ENCODE data around the gene WFS1. TPM values are rescaled to one million over a fixed set of nuclear protein-coding genes. Genes with fewer than 3 reads are reported as not detected.

Gene WFS1
- total RNA-seq, 2 experiments from 2014 or later = 1.8 to 2.8 TPM

GRCh38 chr4:6327220-6327917 is 57.7 kb downstream of the WFS1 start:
- peak; percentile 91 for ATAC-seq
- H3K4me1 Mint-ChIP-seq (ENCODE audit: low read depth) = no peaks in the 10 kb centered on the region
- ChIA-PET POLR2A (interaction anchor here (0.7 kb wide), 2 partner anchors 56 to 60 kb away, joined by 3 read pairs; no protein-coding TSS in a partner anchor), CTCF (interaction anchor here (0.6 to 7.6 kb wide), 38 partner anchors 9 to 354 kb away, joined by 3 to 304 read pairs (median 4); partner anchors contain the start of gene WFS1)
- H3K4me3 Mint-ChIP-seq = no peak overlapping the region
- no peaks in the 10 kb centered on the region for H3K9me3 Mint-ChIP-seq
- H3K27ac Mint-ChIP-seq = no peak overlapping the region
- TF ChIP-seq CTCF (IDR thresholded peaks at IDR 0.05) = peak; percentile 89
- intact Hi-C loops (cut with micrococcal nuclease) = loop anchor here (1.0 to 5.0 kb wide), 2 partner anchors 76 to 330 kb away; no protein-coding TSS in a partner anchor
- no peaks in the 10 kb centered on the region for H3K36me3 Mint-ChIP-seq (ENCODE audit: low read depth)
- peaks cover 17% of the 10 kb centered on the region for H3K27me3 Mint-ChIP-seq
- peak; percentile 83 for DNase-seq

DNA sequence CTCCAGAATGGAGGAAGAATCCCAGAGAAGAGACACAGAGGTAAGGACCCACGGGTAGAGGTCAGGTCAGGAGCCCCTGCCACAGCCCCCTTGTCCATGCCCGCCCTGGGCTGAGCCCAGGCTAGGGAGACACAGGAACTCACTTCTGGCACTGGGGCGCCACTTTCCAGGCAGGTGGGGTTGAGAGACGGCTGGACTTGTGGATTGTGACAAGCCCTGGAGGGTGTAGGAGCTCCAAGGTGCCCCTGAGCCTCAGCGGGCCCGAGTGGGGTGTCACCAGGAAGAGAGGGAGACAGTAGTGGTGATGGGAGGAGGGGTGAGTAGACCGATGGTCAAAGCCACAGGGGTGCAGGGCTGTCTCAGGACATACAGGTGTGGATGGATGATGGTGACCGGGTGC is 58.9 kb downstream of the WFS1 start:
- POLR2A ChIA-PET = no interaction called here

GRCh38 chr4:6329478-6330383 is 60.1 kb downstream of the WFS1 start:
- intact Hi-C loops (cut with micrococcal nuclease) = loop anchor here (5.0 kb wide), 1 partner anchor 332 kb away; no protein-coding TSS in a partner anchor
- TF ChIP-seq CTCF (IDR thresholded peaks at IDR 0.05) = no peak
- DNase-seq = no peak
- H3K27ac Mint-ChIP-seq = no peak overlapping the region
- no peaks in the 10 kb centered on the region for H3K4me1 Mint-ChIP-seq (ENCODE audit: low read depth)
- H3K27me3 Mint-ChIP-seq = peaks cover 11% of the 10 kb centered on the region
- H3K9me3 Mint-ChIP-seq = no peaks in the 10 kb centered on the region
- ChIA-PET CTCF (interaction anchor here (1.0 to 7.6 kb wide), 9 partner anchors 15 to 332 kb away, joined by 3 to 304 read pairs (median 9); partner anchors contain the start of gene WFS1), POLR2A (no interaction called here)
- H3K36me3 Mint-ChIP-seq (ENCODE audit: low read depth) = no peaks in the 10 kb centered on the region
- ATAC-seq = no peak
- H3K4me3 Mint-ChIP-seq = no peak overlapping the region

More for the DNA sequence above, 58.9 kb downstream of the WFS1 start:
- intact Hi-C loops (cut with micrococcal nuclease) = loop anchor here (5.0 kb wide), 1 partner anchor 331 kb away; no protein-coding TSS in a partner anchor
- TF ChIP-seq CTCF (IDR thresholded peaks at IDR 0.05) = no peak
- no peaks in the 10 kb centered on the region for H3K4me1 Mint-ChIP-seq (ENCODE audit: low read depth)
- DNase-seq (no peak), ATAC-seq (no peak)
- H3K4me3 Mint-ChIP-seq = no peak overlapping the region
- no peaks in the 10 kb centered on the region for H3K36me3 Mint-ChIP-seq (ENCODE audit: low read depth)
- no peaks in the 10 kb centered on the region for H3K9me3 Mint-ChIP-seq
- CTCF ChIA-PET = interaction anchor here (1.1 to 7.6 kb wide), 6 partner anchors 14 to 331 kb away, joined by 4 to 304 read pairs (median 10); no protein-coding TSS in a partner anchor
- no peak overlapping the region for H3K27ac Mint-ChIP-seq
- H3K27me3 Mint-ChIP-seq = peaks cover 12% of the 10 kb centered on the region

- H3K36me3 Mint-ChIP-seq (ENCODE audit: low read depth) = no peaks in the 10 kb centered on the region
- H3K27ac Mint-ChIP-seq = no peak overlapping the region
- ChIA-PET CTCF (interaction anchor here (0.9 to 7.6 kb wide), 19 partner anchors 8 to 332 kb away, joined by 3 to 304 read pairs (median 7); partner anchors contain the start of gene WFS1), POLR2A (no interaction called here)
- H3K4me1 Mint-ChIP-seq (ENCODE audit: low read depth) = no peaks in the 10 kb centered on the region
- peaks cover 17% of the 10 kb centered on the region for H3K27me3 Mint-ChIP-seq
- no peaks in the 10 kb centered on the region for H3K9me3 Mint-ChIP-seq
- DNase-seq (no peak), ATAC-seq (no peak)
- no peak overlapping the region for H3K4me3 Mint-ChIP-seq
- intact Hi-C loops (cut with micrococcal nuclease) = no loop called here
- TF ChIP-seq CTCF (IDR thresholded peaks at IDR 0.05) = no peak
Measured at GRCh38 chr4:6330384-6330767, 60.7 kb downstream of the WFS1 start.

Measured in activated CD8-positive, alpha-beta T cell treated with anti-CD3 and anti-CD28 coated beads for 36 hours (primary cell).